Fibroblast of skin of right quadriceps (primary cell): ENCODE measurements around the gene LCT.
"Not testable (repeated sequence)": the region's sequence is repeated elsewhere in the genome, so short reads cannot be mapped to it uniquely, and the experiment has no call there.

Source experiments
- DNase-seq: peaks from one replicate; pipeline ENCODE4 v3.0.0-alpha.2; 2013

The LCT gene

GRCh38 chr2:135836596-135837270 lies at the start of gene LCT:
Gene LCT, minus strand, starts transcription at chr2:135837184. Its CDS starts 15 bp downstream, at chr2:135837169.
- no peak for DNase-seq

GRCh38 chr2:135885709-135886108 lies 48.7 kb upstream of the LCT start:
- DNase-seq: no peak

- DNase-seq: no peak
Measured at GRCh38 chr2:135882415-135882814, 45.4 kb upstream of the LCT start.

GRCh38 chr2:135876770-135877169 lies 39.8 kb upstream of the LCT start:
- not testable (repeated sequence) for DNase-seq

GRCh38 chr2:135876066-135876711 lies 39.2 kb upstream of the LCT start, which contains the start of gene MCM6:
Gene MCM6, minus strand, starts transcription at chr2:135876443. Its CDS starts 78 bp downstream, at chr2:135876365.
- peak; percentile 99 for DNase-seq

- DNase-seq: peak; percentile 68
Measured at GRCh38 chr2:135875491-135876065, 38.6 kb upstream of the LCT start.

GRCh38 chr2:135874777-135875365 lies 37.9 kb upstream of the LCT start:
- no peak for DNase-seq

- no peak for DNase-seq
Measured at GRCh38 chr2:135870571-135870970, 33.6 kb upstream of the LCT start.

- DNase-seq: no peak
Measured at GRCh38 chr2:135863233-135863632, 26.2 kb upstream of the LCT start.

GRCh38 chr2:135862718-135863117 lies 25.7 kb upstream of the LCT start:
- DNase-seq: no peak

GRCh38 chr2:135853401-135853800 lies 16.4 kb upstream of the LCT start:
- no peak for DNase-seq

- peak; percentile 30 for DNase-seq
Measured at GRCh38 chr2:135851858-135852257, 14.9 kb upstream of the LCT start.

GRCh38 chr2:135850892-135851668 lies 14.1 kb upstream of the LCT start:
- no peak for DNase-seq

GRCh38 chr2:135849087-135849486 lies 12.1 kb upstream of the LCT start:
- no peak for DNase-seq

- no peak for DNase-seq
Measured at GRCh38 chr2:135845997-135846396, 9.0 kb upstream of the LCT start.

GRCh38 chr2:135845257-135845656 lies 8.3 kb upstream of the LCT start:
- DNase-seq: no peak

- DNase-seq: no peak
Measured at GRCh38 chr2:135844301-135844895, 7.4 kb upstream of the LCT start.

GRCh38 chr2:135843671-135844070 lies 6.7 kb upstream of the LCT start:
- peak; percentile 26 for DNase-seq

GRCh38 chr2:135840601-135841000 lies 3.6 kb upstream of the LCT start:
- DNase-seq: no peak

GRCh38 chr2:135839713-135840112 lies 2.7 kb upstream of the LCT start:
- DNase-seq: peak; percentile 91

GRCh38 chr2:135838502-135838901 lies 1.5 kb upstream of the LCT start:
- no peak for DNase-seq

GRCh38 chr2:135832891-135833290 lies 4.1 kb downstream of the LCT start:
- DNase-seq: no peak
